Ectodermal cell (in vitro differentiated cells): ENCODE data around the gene NDUFA8.

Source experiments
- H3K27ac ChIP-seq: 2 replicates; pipeline ENCODE4 v1.7.0; 2013; ENCODE audit warnings: mild to moderate bottlenecking, low read depth, low read length; ENCODE audit not compliant: insufficient read depth, poor library complexity, severe bottlenecking
- H3K27me3 ChIP-seq: 2 replicates; pipeline ENCODE4 v1.7.0; 2013; ENCODE audit warnings: mild to moderate bottlenecking, low read length; ENCODE audit not compliant: insufficient read depth, control insufficient read depth, poor library complexity, severe bottlenecking
- H3K36me3 ChIP-seq: one replicate; pipeline ENCODE4 v1.7.0; 2013; ENCODE audit warnings: low read length; ENCODE audit not compliant: control insufficient read depth, insufficient read depth
- H3K4me1 ChIP-seq: one replicate; pipeline ENCODE4 v1.7.0; 2013; ENCODE audit warnings: low read length; ENCODE audit not compliant: control insufficient read depth, insufficient read depth
- H3K4me3 ChIP-seq: 2 replicates; pipeline ENCODE4 v1.7.0; 2013; ENCODE audit warnings: low read depth, low read length, control low read depth; ENCODE audit not compliant: insufficient read depth
- H3K9me3 ChIP-seq: 2 replicates; pipeline ENCODE4 v1.7.0; 2013; ENCODE audit warnings: mild to moderate bottlenecking, low read length, moderate library complexity; ENCODE audit not compliant: control insufficient read depth
- WGBS, 2 experiments: methylation state at CpG; one replicate each; pipeline ENCODE4 v1.1.7; 2013; ENCODE audit warnings: missing lambda C conversion rate in 2 of 2; 5-methylcytosine and 5-hydroxymethylcytosine counted together

Gene NDUFA8

GRCh38 chr9:122197882-122198281 lies 38.3 kb upstream of the NDUFA8 start:
- no peak overlapping the region for H3K27ac ChIP-seq
- H3K27me3 ChIP-seq: no peaks in the 10 kb centered on the region
- no peak overlapping the region for H3K4me3 ChIP-seq
- no peaks in the 10 kb centered on the region for H3K36me3 ChIP-seq
- WGBS, 2 experiments: 83 to 87% methylated on average over 4 of the region's 4 CpGs
- H3K4me1 ChIP-seq: peaks cover 7% of the 10 kb centered on the region
- no peaks in the 10 kb centered on the region for H3K9me3 ChIP-seq

DNA sequence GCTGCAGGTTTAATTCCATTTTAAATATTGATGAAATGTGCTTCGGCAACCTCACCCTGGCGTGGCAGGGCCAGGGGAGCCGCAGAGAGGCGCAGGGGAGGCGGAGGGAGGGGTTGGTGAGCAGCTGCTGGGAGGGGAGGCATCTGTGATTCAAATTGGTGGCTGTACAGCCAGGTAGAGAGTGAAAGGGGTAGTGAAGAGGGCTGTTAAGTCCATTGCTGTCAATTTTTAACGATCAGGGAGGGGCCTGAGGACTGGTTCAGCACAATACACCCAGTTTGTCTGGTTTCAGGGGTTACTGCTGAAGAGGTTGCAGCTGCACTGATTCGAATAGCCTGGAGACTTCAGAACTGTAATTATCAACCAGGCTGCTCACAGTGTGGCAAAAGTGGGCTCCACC lies 37.8 kb upstream of the NDUFA8 start:
- Histone ChIP-seq H3K36me3 (no peaks in the 10 kb centered on the region), H3K9me3 (no peaks in the 10 kb centered on the region), H3K4me3 (no peak overlapping the region), H3K27me3 (no peaks in the 10 kb centered on the region), H3K27ac (no peak overlapping the region), H3K4me1 (peaks cover 7% of the 10 kb centered on the region)
- WGBS, 2 experiments: 77 to 79% methylated on average over 7 of the region's 7 CpGs

DNA sequence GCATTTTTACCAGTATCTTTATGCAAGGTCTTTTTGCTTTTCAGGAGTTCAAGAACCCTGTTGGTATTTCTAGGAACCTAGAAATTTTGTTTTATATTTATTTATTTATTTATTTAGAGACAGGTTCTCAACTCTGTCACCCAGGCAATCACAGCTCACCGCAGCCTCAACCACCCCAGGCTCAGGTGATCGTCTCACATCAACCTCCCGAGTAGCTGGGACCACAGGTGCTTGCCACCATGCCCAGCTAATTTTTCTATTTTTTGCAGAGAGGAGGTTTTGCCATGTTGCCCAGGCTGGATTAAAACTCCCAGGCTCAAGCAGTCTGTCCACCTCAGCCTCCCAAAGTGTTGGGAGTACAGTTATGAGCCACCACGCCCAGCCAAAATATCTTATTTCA lies 36.3 kb upstream of the NDUFA8 start:
- H3K36me3 ChIP-seq: no peaks in the 10 kb centered on the region
- H3K27ac ChIP-seq: no peak overlapping the region
- H3K27me3 ChIP-seq: no peaks in the 10 kb centered on the region
- H3K9me3 ChIP-seq: no peaks in the 10 kb centered on the region
- peaks cover 7% of the 10 kb centered on the region for H3K4me1 ChIP-seq
- no peak overlapping the region for H3K4me3 ChIP-seq
- WGBS, 2 experiments: 83 to 88% methylated on average over 4 of the region's 4 CpGs

DNA sequence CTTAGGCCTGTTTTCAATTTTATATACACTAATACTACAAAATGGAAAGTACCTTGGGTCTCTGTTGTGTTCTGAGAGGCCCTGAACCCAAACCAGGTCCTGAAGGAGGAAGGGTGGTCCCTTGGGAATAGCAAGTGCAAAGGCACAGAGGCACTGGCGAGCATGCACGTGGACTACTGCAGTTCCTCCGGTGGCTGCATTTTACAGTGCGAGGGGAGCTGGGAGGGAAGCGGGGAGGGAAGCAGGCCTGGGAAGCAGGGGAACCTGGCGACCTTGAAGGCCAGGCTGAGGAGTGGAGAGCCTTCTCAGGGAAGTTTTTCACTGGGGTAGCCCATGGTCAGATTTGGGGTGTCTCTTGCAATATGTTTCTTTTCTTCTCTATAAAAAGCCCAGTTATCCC lies 34.1 kb upstream of the NDUFA8 start:
- H3K4me1 ChIP-seq: peaks cover 7% of the 10 kb centered on the region
- no peak overlapping the region for H3K4me3 ChIP-seq
- no peaks in the 10 kb centered on the region for H3K27me3 ChIP-seq
- H3K27ac ChIP-seq: no peak overlapping the region
- H3K9me3 ChIP-seq: no peaks in the 10 kb centered on the region
- WGBS, 2 experiments: 79 to 86% methylated on average over 6 of the region's 6 CpGs
- no peaks in the 10 kb centered on the region for H3K36me3 ChIP-seq

- H3K36me3 ChIP-seq: no peaks in the 10 kb centered on the region
- H3K9me3 ChIP-seq: no peaks in the 10 kb centered on the region
- WGBS, 2 experiments: 84 to 88% methylated on average over 16 of the region's 16 CpGs
- H3K27me3 ChIP-seq: no peaks in the 10 kb centered on the region
- H3K4me3 ChIP-seq: no peak overlapping the region
- H3K4me1 ChIP-seq: peaks cover 4% of the 10 kb centered on the region
- H3K27ac ChIP-seq: no peak overlapping the region
Observed at GRCh38 chr9:122192914-122193525, 33.4 kb upstream of the NDUFA8 start.

- H3K36me3 ChIP-seq: no peaks in the 10 kb centered on the region
- 87 to 88% methylated on average over 5 of the region's 5 CpGs for WGBS, 2 experiments
Observed at GRCh38 chr9:122192261-122192875, 32.8 kb upstream of the NDUFA8 start.

DNA sequence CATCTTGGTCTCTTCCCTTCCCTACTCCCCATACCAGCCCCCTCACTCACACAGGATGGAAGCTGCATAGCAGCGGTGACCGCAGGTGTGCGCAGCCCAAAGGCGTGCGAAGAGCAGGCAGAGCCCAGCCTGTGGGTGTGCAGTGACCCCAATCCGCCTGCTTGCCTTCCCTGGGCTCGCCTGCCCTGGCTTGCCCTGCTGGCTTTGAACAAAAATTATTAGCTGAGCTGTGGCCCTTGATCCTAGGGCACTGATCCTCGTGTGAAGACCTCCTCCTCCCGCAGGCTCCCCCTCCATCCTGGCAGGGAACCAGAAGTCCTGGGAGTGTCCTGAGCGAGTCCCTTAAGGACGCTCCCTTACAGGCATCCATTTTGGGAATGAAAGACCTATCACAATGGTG lies 32.0 kb upstream of the NDUFA8 start:
- 85 to 88% methylated on average over 11 of the region's 11 CpGs for WGBS, 2 experiments
- H3K9me3 ChIP-seq: no peaks in the 10 kb centered on the region
- H3K4me3 ChIP-seq: no peak overlapping the region
- H3K27ac ChIP-seq: no peak overlapping the region
- H3K4me1 ChIP-seq: no peaks in the 10 kb centered on the region
- H3K36me3 ChIP-seq: no peaks in the 10 kb centered on the region
- H3K27me3 ChIP-seq: no peaks in the 10 kb centered on the region

More at GRCh38 chr9:122192261-122192875, 32.8 kb upstream of the NDUFA8 start:
- no peaks in the 10 kb centered on the region for H3K27me3 ChIP-seq
- H3K27ac ChIP-seq: no peak overlapping the region
- no peak overlapping the region for H3K4me3 ChIP-seq
- no peaks in the 10 kb centered on the region for H3K9me3 ChIP-seq
- H3K4me1 ChIP-seq: no peaks in the 10 kb centered on the region

GRCh38 chr9:122190597-122191381 lies 31.2 kb upstream of the NDUFA8 start:
- Histone ChIP-seq H3K4me1 (no peaks in the 10 kb centered on the region), H3K36me3 (no peaks in the 10 kb centered on the region), H3K9me3 (no peaks in the 10 kb centered on the region), H3K27me3 (no peaks in the 10 kb centered on the region), H3K4me3 (no peak overlapping the region), H3K27ac (no peak overlapping the region)
- 93% methylated on average over 12 of the region's 12 CpGs for WGBS, 2 experiments

DNA sequence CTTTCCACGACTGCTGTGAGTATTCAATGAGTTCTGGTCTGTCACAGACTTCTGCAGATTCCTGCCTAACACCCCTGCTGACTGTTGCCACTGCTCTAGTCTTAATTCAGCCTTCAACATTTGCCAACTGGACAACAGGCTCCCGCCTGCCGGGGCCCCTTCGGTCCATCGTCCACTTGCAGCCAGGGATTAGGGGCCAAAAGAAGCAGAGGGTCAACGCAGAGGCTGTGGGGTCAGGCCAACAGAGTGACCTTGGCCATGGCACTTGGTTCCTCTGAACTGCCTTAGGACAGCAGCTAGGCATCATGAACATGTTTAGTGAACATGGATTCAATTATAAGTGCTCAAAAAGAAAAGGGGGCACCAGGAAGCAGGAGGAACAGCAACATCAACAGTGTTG lies 28.8 kb upstream of the NDUFA8 start:
- Histone ChIP-seq H3K9me3 (no peaks in the 10 kb centered on the region), H3K36me3 (no peaks in the 10 kb centered on the region), H3K4me3 (no peak overlapping the region), H3K27ac (no peak overlapping the region), H3K27me3 (no peaks in the 10 kb centered on the region), H3K4me1 (no peaks in the 10 kb centered on the region)
- 90 to 94% methylated on average over 6 of the region's 6 CpGs for WGBS, 2 experiments

DNA sequence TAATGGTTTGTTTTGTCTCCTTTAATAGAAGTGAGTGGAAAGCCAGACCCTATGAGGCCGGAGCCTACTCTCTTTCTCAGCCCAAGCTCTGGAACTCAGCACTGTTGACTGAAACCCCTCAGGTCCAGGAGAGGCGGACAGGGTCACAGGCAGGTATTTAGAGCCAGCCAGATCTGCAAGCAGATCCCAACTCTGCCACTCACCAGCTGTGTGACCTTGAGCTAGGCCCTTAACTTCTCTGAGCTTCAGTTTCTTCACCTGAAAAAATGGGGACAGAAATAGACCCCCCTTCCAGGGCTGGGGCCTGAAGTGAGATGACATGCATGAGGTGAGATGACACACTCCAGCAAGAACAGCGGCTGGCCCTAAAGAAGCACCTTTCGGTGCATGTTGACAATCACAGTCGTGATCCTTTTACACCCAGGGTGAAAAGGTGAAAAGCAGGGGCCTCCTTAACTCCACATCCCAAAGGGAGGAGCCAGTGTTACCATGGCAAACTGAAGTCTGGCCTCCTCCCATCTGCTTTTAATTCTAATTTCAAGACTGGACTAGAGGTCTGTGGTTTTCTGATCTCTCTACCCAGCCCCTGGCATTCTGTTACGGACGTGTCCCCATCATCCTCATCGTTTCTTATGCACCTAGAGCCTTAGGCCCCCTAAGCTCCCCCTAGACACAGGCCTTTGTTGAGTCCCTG lies 27.3 kb upstream of the NDUFA8 start:
- Histone ChIP-seq H3K36me3 (no peaks in the 10 kb centered on the region), H3K4me1 (no peaks in the 10 kb centered on the region), H3K27me3 (no peaks in the 10 kb centered on the region), H3K4me3 (no peak overlapping the region), H3K9me3 (no peaks in the 10 kb centered on the region), H3K27ac (no peak overlapping the region)
- 90% methylated on average over 8 of the region's 8 CpGs for WGBS, 2 experiments
